ENCODE results near the gene METRNL.

The METRNL gene

GRCh38 chr17:83089328-83090132, 10.1 kb downstream of the METRNL start:
- no peak for DNase-seq

GRCh38 chr17:83090444-83091256, 11.2 kb downstream of the METRNL start:
- DNase-seq, result no peak

GRCh38 chr17:83091257-83092141, 12.1 kb downstream of the METRNL start:
- DNase-seq, result peak in 8 of 56 donors; percentile 10 to 28 (median 14)

- DNase-seq, result no peak
These were observed 12.8 kb downstream of the METRNL start for GRCh38 chr17:83092186-83092585.

DNA sequence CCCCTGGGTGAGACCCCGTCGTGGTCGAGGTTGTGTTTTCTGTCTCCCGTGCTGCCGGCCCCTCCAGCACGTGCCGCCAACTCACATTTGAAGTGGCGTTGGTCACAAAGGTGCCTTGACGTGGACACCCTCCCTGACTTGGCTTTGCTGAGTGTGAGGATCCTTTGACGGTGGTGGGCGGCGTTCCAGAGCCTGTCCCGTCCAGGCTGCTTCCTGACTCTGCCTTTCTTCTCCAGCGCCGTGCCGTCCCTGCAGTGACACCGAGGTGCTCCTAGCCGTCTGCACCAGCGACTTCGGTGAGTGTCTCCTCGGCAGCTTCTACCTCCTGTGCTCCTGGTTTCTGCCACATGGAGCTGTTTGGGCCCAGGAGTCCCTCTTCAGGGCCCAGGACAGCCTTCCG, 13.5 kb downstream of the METRNL start:
- no peak for DNase-seq

- no peak for DNase-seq
These were observed 14.1 kb downstream of the METRNL start for GRCh38 chr17:83093506-83093905.

DNA sequence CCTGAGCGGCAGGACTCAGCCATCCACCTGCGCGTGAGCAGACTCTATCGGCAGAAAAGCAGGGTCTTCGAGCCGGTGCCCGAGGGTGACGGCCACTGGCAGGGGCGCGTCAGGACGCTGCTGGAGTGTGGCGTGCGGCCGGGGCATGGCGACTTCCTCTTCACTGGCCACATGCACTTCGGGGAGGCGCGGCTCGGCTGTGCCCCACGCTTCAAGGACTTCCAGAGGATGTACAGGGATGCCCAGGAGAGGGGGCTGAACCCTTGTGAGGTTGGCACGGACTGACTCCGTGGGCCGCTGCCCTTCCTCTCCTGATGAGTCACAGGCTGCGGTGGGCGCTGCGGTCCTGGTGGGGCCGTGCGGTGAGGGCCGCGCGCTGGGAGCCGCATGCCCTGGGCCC, 14.9 kb downstream of the METRNL start:
- no peak for DNase-seq

- DNase-seq, result no peak
These were observed 15.6 kb downstream of the METRNL start for GRCh38 chr17:83095016-83095415.

- no peak for DNase-seq
These were observed 17.2 kb downstream of the METRNL start for GRCh38 chr17:83096401-83097224.

DNA sequence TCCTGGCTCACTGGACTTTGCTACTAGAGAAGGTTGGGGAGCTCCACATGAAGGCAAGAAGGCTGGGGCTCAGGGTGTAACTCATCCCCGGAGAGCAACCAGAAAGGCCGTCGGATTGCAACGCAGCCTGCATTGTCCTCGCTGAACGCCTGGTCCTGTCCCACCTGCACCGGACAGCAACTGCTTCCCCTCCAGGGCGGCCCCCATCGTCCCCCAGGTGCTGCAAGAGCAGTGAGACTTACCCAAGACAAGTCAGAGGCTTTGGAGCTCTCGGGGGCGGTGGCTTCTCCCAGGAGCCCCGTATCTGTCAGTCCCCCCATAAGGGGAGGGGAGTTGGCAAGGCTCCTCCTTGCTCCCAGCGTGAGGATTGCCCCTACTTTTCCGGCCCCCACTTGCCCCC, 18.4 kb downstream of the METRNL start:
- no peak for DNase-seq

DNA sequence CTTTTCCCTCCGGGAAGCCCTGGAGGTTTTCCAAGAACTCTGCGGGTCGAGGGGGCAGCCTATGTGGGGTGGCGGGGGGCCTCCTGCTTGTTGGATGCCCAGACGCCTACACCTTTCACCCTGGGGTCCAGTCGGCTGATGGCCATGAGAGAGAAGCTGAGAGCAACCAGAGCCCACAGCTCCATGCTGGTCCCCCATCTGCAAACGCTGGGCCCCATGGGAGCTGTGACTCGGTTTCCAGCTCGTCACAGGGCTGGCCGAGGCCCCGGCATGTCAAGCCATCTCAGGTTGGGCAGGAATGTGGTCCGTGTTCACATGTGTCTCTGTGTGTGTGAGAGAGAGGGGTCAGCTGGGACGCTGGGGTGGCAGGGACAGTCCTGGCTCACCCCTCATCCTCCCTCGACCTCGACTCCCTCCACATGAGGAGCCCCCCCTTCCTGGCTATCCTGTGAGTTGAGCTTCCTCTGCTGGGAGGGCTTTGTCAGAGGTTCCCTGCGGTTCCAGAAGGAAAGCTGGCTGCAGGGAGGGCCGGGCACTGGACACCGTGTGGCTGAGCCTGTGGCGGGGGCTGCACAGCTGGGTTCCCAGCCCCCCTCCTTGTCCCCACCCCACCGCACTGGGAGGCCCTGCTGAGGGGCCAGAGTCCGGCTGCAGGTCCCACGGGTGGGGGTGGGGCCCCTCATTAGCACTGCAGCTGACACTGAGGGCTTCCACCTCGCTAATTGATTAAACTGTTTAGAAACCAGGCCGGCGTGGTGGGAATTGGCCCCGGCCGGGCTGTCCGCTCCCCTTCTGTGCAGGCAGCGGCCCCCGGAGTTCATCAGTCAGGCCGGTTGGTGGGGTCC, 19.1 kb downstream of the METRNL start:
- DNase-seq, result no peak

GRCh38 chr17:83099086-83099555, 19.7 kb downstream of the METRNL start:
- no peak for DNase-seq

DNA sequence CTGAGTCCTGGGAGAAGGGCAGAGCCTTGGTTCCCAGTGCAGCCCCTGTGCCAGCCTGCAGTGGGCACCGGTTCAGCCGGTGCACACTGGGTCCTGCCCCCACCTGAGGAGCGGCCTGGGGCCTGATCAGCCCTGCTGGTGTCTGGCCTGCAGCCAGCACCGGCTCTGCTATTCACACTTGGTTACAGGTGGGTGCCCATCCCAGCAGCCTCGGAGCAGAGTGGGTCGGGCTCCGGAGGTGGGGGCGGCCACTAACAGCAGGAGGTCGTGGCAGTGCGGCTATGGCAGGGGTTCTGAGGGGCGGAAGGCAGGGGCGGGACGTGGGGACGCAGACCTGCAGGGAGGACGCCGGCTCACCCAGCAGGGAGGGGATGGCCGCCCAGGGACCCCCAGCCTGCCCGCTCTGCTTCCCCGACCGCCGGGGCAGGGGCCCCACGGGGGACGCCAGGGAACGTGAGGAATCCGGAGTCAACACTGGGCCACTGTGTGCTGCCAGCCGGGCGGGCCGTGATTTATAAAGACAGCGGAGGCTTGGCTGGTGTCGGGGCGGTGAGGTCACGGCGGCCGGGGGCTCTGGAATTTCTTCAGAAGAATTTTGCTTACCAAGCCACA, 20.3 kb downstream of the METRNL start:
- DNase-seq, result no peak

- DNase-seq, result no peak
These were observed 20.9 kb downstream of the METRNL start for GRCh38 chr17:83100220-83100852.

GRCh38 chr17:83100853-83101391, 21.5 kb downstream of the METRNL start:
- DNase-seq, result no peak

DNA sequence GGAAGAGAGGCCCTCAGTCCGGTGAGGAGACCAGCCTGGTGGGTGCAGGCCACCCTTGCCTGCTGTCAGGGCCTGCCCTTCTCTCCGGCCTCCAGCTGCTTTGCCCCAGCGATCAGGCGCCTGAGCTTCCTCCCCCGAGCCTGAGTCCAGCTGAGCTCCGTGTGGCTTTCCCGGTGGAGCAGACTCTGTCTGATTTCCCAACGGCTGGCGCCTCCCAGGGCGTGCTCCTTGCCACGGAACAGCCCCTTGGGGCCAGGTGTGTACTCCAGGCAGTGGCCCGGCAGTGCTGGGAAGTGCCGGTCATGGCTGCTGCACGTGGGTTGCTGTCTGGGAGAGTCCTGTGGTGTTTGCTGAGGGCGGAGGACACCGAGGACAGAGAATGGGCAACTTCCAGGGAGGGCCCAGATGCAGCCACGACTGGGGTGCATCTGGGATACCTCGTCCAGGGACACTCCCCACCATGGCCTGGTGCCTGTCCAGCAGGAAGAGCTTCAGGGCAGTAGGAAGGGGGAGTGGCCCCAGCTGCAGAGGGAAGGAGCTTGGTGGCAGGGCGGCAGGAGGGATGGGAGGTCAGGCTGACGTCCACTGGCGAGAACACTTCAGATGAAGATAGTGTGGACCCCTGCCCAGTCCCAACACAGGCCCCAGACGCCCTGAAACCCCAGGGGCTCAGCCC, 22.5 kb downstream of the METRNL start:
- no peak for DNase-seq

DNA sequence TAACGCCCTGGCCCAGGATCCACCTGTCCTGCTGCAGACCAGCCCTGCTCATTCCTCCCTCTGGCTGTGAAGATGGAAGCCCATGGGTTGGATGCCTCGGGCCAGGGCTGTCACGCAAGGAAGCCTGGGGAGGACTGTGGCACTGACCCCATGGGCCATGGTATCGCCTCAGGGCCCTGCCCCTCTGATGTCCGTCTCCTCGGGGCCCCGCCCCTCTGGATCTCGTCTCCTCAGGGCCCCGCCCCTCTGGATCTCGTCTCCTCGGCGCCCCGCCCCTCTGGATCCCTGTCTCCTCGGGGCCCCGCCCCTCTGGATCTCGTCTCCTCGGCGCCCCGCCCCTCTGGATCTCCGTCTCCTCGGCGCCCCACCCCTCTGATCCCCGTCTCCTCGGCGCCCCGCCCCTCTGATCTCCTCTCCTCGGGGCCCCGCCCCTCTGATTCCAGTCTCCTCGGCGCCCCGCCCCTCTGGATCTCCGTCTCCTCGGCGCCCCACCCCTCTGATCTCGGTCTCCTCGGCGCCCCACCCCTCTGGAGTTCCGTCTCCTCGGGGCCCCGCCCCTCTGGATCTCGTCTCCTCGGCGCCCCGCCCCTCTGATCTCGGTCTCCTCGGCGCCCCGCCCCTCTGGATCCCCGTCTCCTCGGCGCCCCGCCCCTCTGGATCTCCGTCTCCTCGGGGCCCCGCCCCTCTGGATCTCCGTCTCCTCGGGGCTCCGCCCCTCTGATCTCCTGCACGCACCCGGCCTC, 24.0 kb downstream of the METRNL start:
- DNase-seq, result peak in 11 of 56 donors; percentile 8 to 70 (median 34)
